Upper lobe of left lung (tissue), 6 donors: ENCODE measurements around the gene SMAD3. TPM values are rescaled to one million over a fixed set of nuclear protein-coding genes. Genes with fewer than 3 reads are reported as not detected.

ENCODE experiments used
- ATAC-seq, 2 donors: fragments of 200-7000 bp; cut with Tn5 transposase; one replicate each; pipeline ENCODE4 v1.9.1; 2022; ENCODE audit warnings: mild to moderate bottlenecking in 2 of 2, moderate library complexity in 2 of 2; ENCODE audit not compliant: low FRiP score in 2 of 2
- DNase-seq, 2 donors: peaks; one replicate each; pipeline ENCODE4 v3.0.0-alpha.2; 2019 to 2020
- H3K27ac ChIP-seq, 4 donors: fragments of 200-600 bp; sonication (generic); one replicate each; pipeline ENCODE4 v1.5.1; 2016 to 2019
- H3K27me3 ChIP-seq, 4 donors: fragments of 200-600 bp; sonication (generic); one replicate each; pipeline ENCODE4 v1.5.1; 2017 to 2019
- H3K36me3 ChIP-seq, 4 donors: fragments of 200-600 bp; sonication (generic); one replicate each; pipeline ENCODE4 v1.5.1; 2016 to 2019
- H3K4me1 ChIP-seq, 4 donors: fragments of 200-600 bp; sonication (generic); one replicate each; pipeline ENCODE4 v1.5.1; 2018 to 2019
- H3K4me3 ChIP-seq, 4 donors: fragments of 200-600 bp; sonication (generic); one replicate each; pipeline ENCODE4 v1.5.1; 2017 to 2019; ENCODE audit warnings: mild to moderate bottlenecking in 2 of 4, moderate library complexity in 1 of 4
- H3K9me3 ChIP-seq, 4 donors: fragments of 200-600 bp; sonication (generic); one replicate each; pipeline ENCODE4 v1.5.1; 2018 to 2019
- CTCF ChIP-seq, 6 experiments: fragments of 450-650 bp in 4 of 6; fragments of 200-600 bp in 2 of 6; sonication (generic) in 2 of 6; IDR thresholded peaks; one replicate each; pipeline ENCODE4 v1.5.1; 2016 to 2019; ENCODE audit warnings: antibody characterized with exemption in 6 of 6
- EP300 ChIP-seq, 4 donors: sonication (generic); formaldehyde crosslinking; IDR thresholded peaks; one replicate each; pipeline ENCODE4 v1.5.1; 2017; ENCODE audit warnings: antibody characterized with exemption in 4 of 4, control low read depth in 2 of 4
- POLR2A ChIP-seq, 4 donors: fragments of 450-650 bp; IDR thresholded peaks; one replicate each; pipeline ENCODE4 v1.5.1; 2016 to 2017; ENCODE audit warnings: antibody characterized with exemption in 4 of 4, mild to moderate bottlenecking in 2 of 4
- POLR2AphosphoS5 ChIP-seq, 2 donors: sonication (generic); formaldehyde crosslinking; IDR thresholded peaks; one replicate each; pipeline ENCODE4 v1.5.1; 2017; ENCODE audit warnings: antibody characterized with exemption in 2 of 2
- WGBS, 2 donors: methylation state at CpG; one replicate each; pipeline ENCODE4 v1.1.5; 2017 to 2018; 5-methylcytosine and 5-hydroxymethylcytosine counted together
- total RNA-seq, 6 donors: library from RNA; depleted of rRNA in 4 of 6; stranded (reverse); fragments of >200 nt in 4 of 6; gene quantifications; one replicate each; pipeline versions ENCODE4 v1.1.0 to v1.2.1, GENCODE V29; 2016 to 2021
- donor health status: DM: no; HTN: no; CAD: no; lungs with moderate emphysema.
- donor health status: DM: no; HTN: yes; CAD: no; lungs with severe emphysema.

The SMAD3 gene
- total RNA-seq, 6 donors from 2014 or later: 31.7 to 44.5 (median 36.3) TPM

- TF ChIP-seq POLR2AphosphoS5 (IDR thresholded peaks at IDR 0.05) (no peak), CTCF (IDR thresholded peaks at IDR 0.05) (no peak), EP300 (IDR thresholded peaks at IDR 0.05) (no peak), POLR2A (IDR thresholded peaks at IDR 0.05) (no peak)
- Histone ChIP-seq H3K4me3 (no peak overlapping the region), H3K27me3 (no peaks in the 10 kb centered on the region), H3K9me3 (no peaks in the 10 kb centered on the region), H3K27ac (peak overlapping the region; percentile 11 to 33 (median 31)), H3K36me3 (no peaks in the 10 kb centered on the region), H3K4me1 (peaks cover 58 to 88% (median 77%) of the 10 kb centered on the region in 4 donors)
- no peak for DNase-seq
- 79 to 91% methylated on average over 3 of the region's 3 CpGs for WGBS, 2 donors
- no peak for ATAC-seq
These were observed 19.9 kb downstream of the SMAD3 start for GRCh38 chr15:67085237-67085817.

- no peak overlapping the region for H3K4me3 ChIP-seq
- H3K27me3 ChIP-seq: no peaks in the 10 kb centered on the region
- no peaks in the 10 kb centered on the region for H3K9me3 ChIP-seq
- TF ChIP-seq EP300 (IDR thresholded peaks at IDR 0.05): no peak
- peak in 1 of 2 donors; percentile 18 for TF ChIP-seq POLR2AphosphoS5 (IDR thresholded peaks at IDR 0.05)
- DNase-seq (peak in 1 of 2 donors; percentile 64), ATAC-seq (peak in 1 of 2 donors; percentile 61)
- 48 to 61% methylated on average over 3 of the region's 3 CpGs for WGBS, 2 donors
- H3K4me1 ChIP-seq: peaks cover 57 to 89% (median 77%) of the 10 kb centered on the region in 4 donors
- H3K27ac ChIP-seq: peak overlapping the region; percentile 11 to 33 (median 31)
- H3K36me3 ChIP-seq: no peaks in the 10 kb centered on the region
These were observed 20.6 kb downstream of the SMAD3 start for GRCh38 chr15:67085818-67086636.

GRCh38 chr15:67086637-67086914 lies 21.2 kb downstream of the SMAD3 start:
- 83 to 92% methylated on average over 3 of the region's 3 CpGs for WGBS, 2 donors
- peak overlapping the region in 1 of 4 donors; percentile 30 for H3K27ac ChIP-seq
- no peaks in the 10 kb centered on the region for H3K9me3 ChIP-seq
- no peak for DNase-seq
- H3K27me3 ChIP-seq: no peaks in the 10 kb centered on the region
- no peaks in the 10 kb centered on the region for H3K36me3 ChIP-seq
- H3K4me1 ChIP-seq: peaks cover 57 to 89% (median 77%) of the 10 kb centered on the region in 4 donors
- H3K4me3 ChIP-seq: no peak overlapping the region
- ATAC-seq: no peak
- TF ChIP-seq CTCF (IDR thresholded peaks at IDR 0.05) (no peak), POLR2A (IDR thresholded peaks at IDR 0.05) (no peak), EP300 (IDR thresholded peaks at IDR 0.05) (no peak), POLR2AphosphoS5 (IDR thresholded peaks at IDR 0.05) (no peak)

- Histone ChIP-seq H3K4me1 (peaks cover 49 to 89% (median 75%) of the 10 kb centered on the region in 4 donors), H3K27me3 (no peaks in the 10 kb centered on the region), H3K9me3 (no peaks in the 10 kb centered on the region), H3K36me3 (no peaks in the 10 kb centered on the region), H3K27ac (no peak overlapping the region), H3K4me3 (no peak overlapping the region)
- WGBS, 2 donors: 68 to 72% methylated on average over 6 of the region's 6 CpGs
- ATAC-seq (no peak), DNase-seq (no peak)
- TF ChIP-seq CTCF (IDR thresholded peaks at IDR 0.05): no peak
- TF ChIP-seq POLR2AphosphoS5 (IDR thresholded peaks at IDR 0.05): no peak
- no peak for TF ChIP-seq EP300 (IDR thresholded peaks at IDR 0.05)
- no peak for TF ChIP-seq POLR2A (IDR thresholded peaks at IDR 0.05)
These were observed 22.2 kb downstream of the SMAD3 start for GRCh38 chr15:67087507-67088172.
